ENCODE measurements around the gene ZNF605. TPM values are rescaled to one million over a fixed set of nuclear protein-coding genes. Genes with fewer than 3 reads are reported as not detected.

ZNF605 gene
- total RNA-seq, 2 experiments from 2014 or later: 8.9 to 10.0 TPM

GRCh38 chr12:132954471-132955048 lies 1.5 kb downstream of the ZNF605 start:
- peak overlapping the region; percentile 92 for H3K4me3 Mint-ChIP-seq
- DNase-seq (no peak), ATAC-seq (no peak)
- peaks cover 13% of the 10 kb centered on the region for H3K9me3 Mint-ChIP-seq (ENCODE audit: low read depth)
- H3K36me3 Mint-ChIP-seq: peaks cover 24% of the 10 kb centered on the region
- H3K27me3 Mint-ChIP-seq: no peaks in the 10 kb centered on the region
- H3K4me1 Mint-ChIP-seq: peaks cover 19% of the 10 kb centered on the region
- CTCF ChIA-PET: no interaction called here
- H3K27ac Mint-ChIP-seq: peak overlapping the region; percentile 83

GRCh38 chr12:132953771-132954170 lies 2.3 kb downstream of the ZNF605 start:
- H3K9me3 Mint-ChIP-seq (ENCODE audit: low read depth): peaks cover 13% of the 10 kb centered on the region
- H3K27ac Mint-ChIP-seq: no peak overlapping the region
- peaks cover 30% of the 10 kb centered on the region for H3K36me3 Mint-ChIP-seq
- no peaks in the 10 kb centered on the region for H3K27me3 Mint-ChIP-seq
- CTCF ChIA-PET: no interaction called here
- peaks cover 19% of the 10 kb centered on the region for H3K4me1 Mint-ChIP-seq
- H3K4me3 Mint-ChIP-seq: no peak overlapping the region
- ATAC-seq (no peak), DNase-seq (no peak)

GRCh38 chr12:132953163-132953425 lies 3.0 kb downstream of the ZNF605 start:
- no peak for DNase-seq
- H3K4me1 Mint-ChIP-seq: peaks cover 19% of the 10 kb centered on the region
- no peak overlapping the region for H3K27ac Mint-ChIP-seq
- peaks cover 37% of the 10 kb centered on the region for H3K36me3 Mint-ChIP-seq
- H3K9me3 Mint-ChIP-seq (ENCODE audit: low read depth): peaks cover 18% of the 10 kb centered on the region
- ATAC-seq: no peak
- H3K27me3 Mint-ChIP-seq: no peaks in the 10 kb centered on the region
- H3K4me3 Mint-ChIP-seq: no peak overlapping the region
- CTCF ChIA-PET: no interaction called here

GRCh38 chr12:132952371-132953162 lies 3.5 kb downstream of the ZNF605 start:
- H3K4me1 Mint-ChIP-seq: peaks cover 19% of the 10 kb centered on the region
- H3K27ac Mint-ChIP-seq: no peak overlapping the region
- peaks cover 21% of the 10 kb centered on the region for H3K9me3 Mint-ChIP-seq (ENCODE audit: low read depth)
- CTCF ChIA-PET: no interaction called here
- H3K36me3 Mint-ChIP-seq: peaks cover 40% of the 10 kb centered on the region
- ATAC-seq (no peak), DNase-seq (no peak)
- H3K27me3 Mint-ChIP-seq: no peaks in the 10 kb centered on the region
- no peak overlapping the region for H3K4me3 Mint-ChIP-seq

DNA sequence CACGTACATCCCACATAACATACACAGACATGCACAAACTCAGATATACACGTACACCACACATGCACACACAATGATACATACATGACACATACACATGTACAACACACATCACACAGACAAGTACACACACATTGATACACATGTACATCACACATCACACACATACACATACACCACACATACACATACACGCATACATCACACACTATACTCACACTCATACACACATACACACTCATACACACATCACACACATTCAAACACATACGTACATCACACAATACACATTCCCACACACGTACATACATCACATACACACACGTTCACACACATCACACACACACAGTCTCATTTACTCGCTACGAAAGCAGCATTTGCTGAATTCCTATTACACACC lies 4.5 kb downstream of the ZNF605 start:
- H3K9me3 Mint-ChIP-seq (ENCODE audit: low read depth): peaks cover 20% of the 10 kb centered on the region
- H3K36me3 Mint-ChIP-seq: peaks cover 37% of the 10 kb centered on the region
- DNase-seq (no peak), ATAC-seq (no peak)
- H3K27me3 Mint-ChIP-seq: no peaks in the 10 kb centered on the region
- no peak overlapping the region for H3K27ac Mint-ChIP-seq
- H3K4me3 Mint-ChIP-seq: no peak overlapping the region
- H3K4me1 Mint-ChIP-seq: peaks cover 15% of the 10 kb centered on the region
- CTCF ChIA-PET: no interaction called here

DNA sequence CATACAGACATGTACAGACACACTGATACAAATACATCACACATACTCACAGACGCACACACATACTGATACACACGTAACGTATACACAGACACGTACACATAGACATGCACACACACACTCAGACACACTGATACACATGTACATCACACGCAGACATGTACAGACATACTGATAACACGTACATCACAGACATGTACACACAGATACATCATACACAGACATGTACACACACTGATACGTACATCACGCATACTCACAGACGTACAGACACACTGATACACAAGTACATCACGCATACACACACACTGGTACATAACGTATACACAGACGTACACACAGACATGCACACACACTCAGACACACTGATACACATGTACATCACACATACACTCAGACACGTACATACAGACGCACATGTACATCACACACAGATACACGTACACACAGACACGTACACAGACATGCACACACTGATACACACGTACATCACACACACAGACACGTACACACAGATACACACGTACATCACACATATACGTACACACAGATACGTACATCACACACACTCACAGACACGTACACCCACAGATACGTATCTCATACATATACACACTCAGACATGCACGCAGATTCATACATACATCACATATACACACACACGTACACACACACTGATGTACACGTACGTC lies 5.1 kb downstream of the ZNF605 start:
- H3K4me3 Mint-ChIP-seq: no peak overlapping the region
- DNase-seq (no peak), ATAC-seq (no peak)
- no peaks in the 10 kb centered on the region for H3K27me3 Mint-ChIP-seq
- peaks cover 21% of the 10 kb centered on the region for H3K9me3 Mint-ChIP-seq (ENCODE audit: low read depth)
- CTCF ChIA-PET: no interaction called here
- no peak overlapping the region for H3K27ac Mint-ChIP-seq
- peaks cover 38% of the 10 kb centered on the region for H3K36me3 Mint-ChIP-seq
- H3K4me1 Mint-ChIP-seq: peaks cover 13% of the 10 kb centered on the region

DNA sequence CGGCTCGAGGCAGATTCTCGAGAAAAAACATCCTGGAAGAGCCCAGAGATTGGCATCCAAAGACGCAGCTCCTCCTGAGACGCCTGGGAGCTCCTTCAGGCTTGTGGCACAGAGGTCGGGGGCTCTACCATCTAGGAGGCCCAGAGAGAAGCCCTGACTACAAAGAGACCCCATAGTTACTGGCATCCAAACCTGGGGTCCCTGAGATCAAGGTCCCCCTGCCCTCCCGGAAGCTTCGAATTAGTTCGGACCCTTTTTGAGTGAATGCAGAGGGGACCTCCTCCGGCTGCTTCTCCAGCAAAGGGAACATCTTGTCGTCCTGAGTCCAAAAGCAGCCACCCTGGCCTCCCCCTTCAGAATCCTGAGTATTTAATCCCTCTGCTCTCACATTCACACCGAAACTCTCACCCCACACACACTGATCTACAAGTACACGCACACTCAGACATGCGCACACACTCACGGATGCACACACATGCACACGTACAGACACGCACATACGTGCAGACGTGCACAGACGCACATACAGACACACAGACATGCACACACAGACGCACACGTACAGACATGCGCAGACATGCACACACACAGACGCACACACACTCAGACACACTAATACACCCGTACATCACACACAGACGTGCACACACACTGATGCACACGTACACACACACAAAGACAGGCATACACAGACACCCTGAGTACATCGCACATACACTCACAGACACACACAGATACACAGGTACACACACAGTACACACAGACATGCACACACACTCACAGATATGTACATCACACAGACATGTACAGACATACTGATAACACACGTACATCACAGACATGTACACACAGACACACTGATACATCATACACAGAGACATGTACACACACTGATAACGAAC lies 5.9 kb downstream of the ZNF605 start:
- H3K27me3 Mint-ChIP-seq: no peaks in the 10 kb centered on the region
- H3K4me3 Mint-ChIP-seq: no peak overlapping the region
- H3K27ac Mint-ChIP-seq: no peak overlapping the region
- H3K36me3 Mint-ChIP-seq: peaks cover 45% of the 10 kb centered on the region
- no peak for DNase-seq
- peaks cover 10% of the 10 kb centered on the region for H3K4me1 Mint-ChIP-seq
- CTCF ChIA-PET: no interaction called here
- ATAC-seq: no peak
- peaks cover 27% of the 10 kb centered on the region for H3K9me3 Mint-ChIP-seq (ENCODE audit: low read depth)

DNA sequence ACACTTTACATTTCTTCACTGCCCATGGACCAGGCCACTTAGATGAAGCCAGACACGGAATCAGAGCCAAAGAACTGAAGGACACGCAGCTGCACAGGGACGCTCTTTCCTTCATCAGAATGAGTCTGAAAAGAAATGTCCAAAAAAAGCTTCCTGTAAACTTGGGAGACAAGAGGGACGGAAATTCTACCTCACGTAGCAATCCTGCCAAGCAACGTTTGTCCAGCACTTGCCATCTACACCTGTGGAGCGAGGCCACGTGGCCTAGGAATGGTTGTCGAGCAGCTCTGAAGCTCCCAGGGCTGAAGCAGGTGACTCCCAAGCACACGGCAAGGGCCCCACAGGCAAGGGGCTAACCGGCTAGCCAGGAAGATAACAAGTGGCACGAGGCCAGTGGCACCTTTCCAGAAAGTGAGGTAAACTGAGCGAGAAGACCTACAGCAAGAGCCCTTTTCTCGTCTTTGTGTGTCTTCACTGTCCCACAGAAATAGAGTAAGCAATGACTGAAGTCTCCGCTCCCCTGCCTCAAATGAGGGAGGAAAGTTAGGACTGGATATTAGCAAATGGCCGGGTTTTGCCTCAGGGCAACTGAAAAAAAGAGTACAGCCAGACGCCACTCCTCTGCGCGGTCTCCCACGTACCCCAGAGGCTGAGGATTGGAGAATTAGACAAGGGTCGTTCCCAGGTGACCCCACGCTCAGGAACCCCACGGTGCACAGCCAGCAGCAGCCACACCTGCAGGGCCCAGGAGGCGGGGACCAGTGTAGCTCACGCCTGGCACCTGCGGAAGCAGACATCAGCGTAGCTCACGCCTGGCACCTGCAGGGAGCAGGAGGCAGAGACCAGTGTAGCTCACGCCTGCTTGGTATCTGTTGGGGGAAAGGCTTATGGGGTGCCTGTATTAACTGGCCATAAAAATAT lies 7.7 kb downstream of the ZNF605 start:
- Mint-ChIP-seq H3K36me3 (peaks cover 55% of the 10 kb centered on the region), H3K4me3 (no peak overlapping the region), H3K27me3 (no peaks in the 10 kb centered on the region), H3K4me1 (no peaks in the 10 kb centered on the region), H3K9me3 (ENCODE audit: low read depth) (peaks cover 25% of the 10 kb centered on the region), H3K27ac (no peak overlapping the region)
- ATAC-seq: no peak
- no peak for DNase-seq
- CTCF ChIA-PET: no interaction called here

DNA sequence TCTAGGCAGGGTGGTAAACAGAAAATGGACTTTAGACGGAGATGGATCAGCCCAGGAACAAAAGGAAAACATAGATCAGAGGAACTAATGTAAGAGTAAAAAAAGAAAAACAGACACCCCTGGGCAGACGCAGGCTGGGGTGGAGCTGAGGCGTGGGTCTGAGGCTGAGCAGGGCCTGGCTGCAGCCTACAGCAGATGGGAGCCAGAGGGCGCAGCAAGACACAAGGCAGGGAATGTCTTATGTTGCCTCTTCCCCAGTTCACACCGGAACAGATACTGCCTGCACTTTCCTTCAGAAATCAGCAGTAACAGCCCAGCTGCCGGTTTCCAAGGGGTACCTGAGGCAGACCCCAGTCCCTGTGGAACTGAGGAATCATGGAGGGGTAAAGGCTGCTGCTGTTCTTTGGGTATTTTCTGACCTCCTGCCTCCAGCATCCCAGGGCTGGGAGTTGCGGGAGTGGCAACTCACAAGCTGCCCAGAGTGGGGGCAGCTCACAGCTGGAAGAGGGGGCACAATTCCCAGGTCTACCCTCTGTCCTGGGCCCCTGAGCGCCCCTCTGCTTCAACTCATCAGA lies 9.8 kb downstream of the ZNF605 start:
- peaks cover 29% of the 10 kb centered on the region for H3K9me3 Mint-ChIP-seq (ENCODE audit: low read depth)
- no peak overlapping the region for H3K4me3 Mint-ChIP-seq
- DNase-seq (no peak), ATAC-seq (no peak)
- no peak overlapping the region for H3K27ac Mint-ChIP-seq
- CTCF ChIA-PET: no interaction called here
- no peaks in the 10 kb centered on the region for H3K4me1 Mint-ChIP-seq
- H3K27me3 Mint-ChIP-seq: no peaks in the 10 kb centered on the region
- peaks cover 67% of the 10 kb centered on the region for H3K36me3 Mint-ChIP-seq

- no peak for ATAC-seq
- peaks cover 72% of the 10 kb centered on the region for H3K36me3 Mint-ChIP-seq
- CTCF ChIA-PET: no interaction called here
- peaks cover 34% of the 10 kb centered on the region for H3K9me3 Mint-ChIP-seq (ENCODE audit: low read depth)
- H3K4me3 Mint-ChIP-seq: no peak overlapping the region
- H3K27me3 Mint-ChIP-seq: no peaks in the 10 kb centered on the region
- no peak for DNase-seq
- no peak overlapping the region for H3K27ac Mint-ChIP-seq
- no peaks in the 10 kb centered on the region for H3K4me1 Mint-ChIP-seq
These were observed 10.3 kb downstream of the ZNF605 start for GRCh38 chr12:132945806-132946205.

DNA sequence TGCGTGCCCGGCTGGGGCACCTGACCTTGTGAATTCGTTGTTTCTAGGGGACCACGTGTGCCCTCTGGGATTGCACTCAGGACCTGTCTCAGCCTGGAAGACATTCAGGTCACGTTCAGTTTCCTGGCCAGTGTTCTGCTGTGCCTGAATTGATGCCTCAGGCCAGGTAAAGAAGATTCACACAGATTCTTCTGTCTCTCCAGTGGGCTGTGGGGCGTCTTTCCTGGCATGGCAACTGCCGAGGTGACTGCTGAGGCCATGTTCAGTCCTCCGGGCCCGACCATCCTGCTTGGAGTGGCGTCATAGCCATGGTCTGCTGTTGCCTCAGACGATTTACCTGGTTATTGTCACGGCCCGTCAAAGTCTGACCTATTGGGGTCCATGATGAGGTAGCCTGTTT lies 13.5 kb downstream of the ZNF605 start:
- H3K36me3 Mint-ChIP-seq: peaks cover 62% of the 10 kb centered on the region
- H3K27ac Mint-ChIP-seq: no peak overlapping the region
- no peaks in the 10 kb centered on the region for H3K27me3 Mint-ChIP-seq
- H3K9me3 Mint-ChIP-seq (ENCODE audit: low read depth): peaks cover 28% of the 10 kb centered on the region
- DNase-seq (no peak), ATAC-seq (no peak)
- no peaks in the 10 kb centered on the region for H3K4me1 Mint-ChIP-seq
- CTCF ChIA-PET: no interaction called here
- no peak overlapping the region for H3K4me3 Mint-ChIP-seq

- Mint-ChIP-seq H3K9me3 (ENCODE audit: low read depth) (peaks cover 36% of the 10 kb centered on the region), H3K36me3 (peaks cover 65% of the 10 kb centered on the region), H3K27ac (no peak overlapping the region), H3K4me3 (no peak overlapping the region), H3K4me1 (no peaks in the 10 kb centered on the region), H3K27me3 (no peaks in the 10 kb centered on the region)
- ATAC-seq (no peak), DNase-seq (no peak)
- CTCF ChIA-PET: no interaction called here
These were observed 14.7 kb downstream of the ZNF605 start for GRCh38 chr12:132941336-132941954.

Data from activated CD8-positive, alpha-beta memory T cell treated with anti-CD3 and anti-CD28 coated beads, Interleukin-2, amount 10 ng/mL, durations not matched to agents 7 days and 5 days (primary cell).